T-cell (primary cell): ENCODE data around the gene BRWD1. TPM values are rescaled to one million over a fixed set of nuclear protein-coding genes. Genes with fewer than 3 reads are reported as not detected.

ENCODE experiments used
- ATAC-seq, 4 experiments: fragments of 200-7000 bp in 3 of 4; fragments of 150-1000 bp in 1 of 4; cut with Tn5 transposase; replicated peaks in 1 of 4; 1 replicate in 3 of 4; 2 replicates in 1 of 4; pipeline ENCODE4 v1.10.0; 2021; ENCODE audit warnings: moderate library complexity in 3 of 4, mild to moderate bottlenecking in 2 of 4, moderate number of reproducible peaks in 1 of 4
- CTCF ChIA-PET, 2 donors: fragments of 300-600 bp; sonication (Branson Sonifier 250); formaldehyde crosslinking; loops; one replicate each; lab custom pipeline; 2022; ENCODE audit warnings: antibody characterized with exemption in 2 of 2; lab: Charles Lee
- POLR2A ChIA-PET, 2 donors: fragments of 300-600 bp; sonication (Branson Sonifier 250); formaldehyde crosslinking; loops; one replicate each; lab custom pipeline; 2022; ENCODE audit warnings: antibody characterized with exemption in 2 of 2; lab: Charles Lee
- DNase-seq, 35 experiments: peaks; one replicate each; pipeline versions ENCODE4 v3.0.0 to v3.0.0-alpha.2; 2013 to 2023
- H3K27ac ChIP-seq: one replicate; pipeline ENCODE4 v1.5.1; 2013; ENCODE audit warnings: low read length
- H3K27me3 ChIP-seq, 2 experiments: replicated peaks in 1 of 2; 1 replicate in 1 of 2; 2 replicates in 1 of 2; pipeline versions ENCODE4 v1.6.1 to v1.7.0; 2013; ENCODE audit warnings: low read length in 1 of 2, mixed read lengths in 1 of 2; ENCODE audit not compliant: control insufficient read depth in 2 of 2, insufficient read depth in 2 of 2; ENCODE audit errors: extremely low read depth in 1 of 2
- H3K36me3 ChIP-seq, 2 donors: 1 replicate in 1 of 2; 2 replicates in 1 of 2; pipeline versions ENCODE4 v1.6.1 to v1.7.0; 2013; ENCODE audit warnings: low read length in 1 of 2; ENCODE audit not compliant: control insufficient read depth in 2 of 2, insufficient read depth in 1 of 2; ENCODE audit errors: extremely low read depth in 1 of 2
- H3K4me1 ChIP-seq, 2 experiments: 1 replicate in 1 of 2; 2 replicates in 1 of 2; pipeline versions ENCODE4 v1.6.1 to v1.7.0; 2013; ENCODE audit warnings: low read length in 2 of 2, mixed read lengths in 1 of 2; ENCODE audit not compliant: insufficient read depth in 2 of 2, control insufficient read depth in 1 of 2; ENCODE audit errors: extremely low read depth in 1 of 2
- H3K4me3 ChIP-seq, 2 donors: 1 replicate in 1 of 2; 2 replicates in 1 of 2; pipeline versions ENCODE4 v1.5.1 to v1.7.0; 2013; ENCODE audit warnings: mild to moderate bottlenecking in 2 of 2, low read length in 1 of 2, moderate library complexity in 1 of 2; ENCODE audit not compliant: control insufficient read depth in 1 of 2; ENCODE audit errors: extremely low read depth in 1 of 2
- H3K9me3 ChIP-seq: 2 replicates; pipeline ENCODE4 v1.7.0; 2013
- H3K27ac Mint-ChIP-seq, 2 donors: one replicate each; pipeline ENCODE4 v1.8.0; 2020 to 2021; ENCODE audit warnings: mild to moderate bottlenecking in 2 of 2, mixed read lengths in 2 of 2
- H3K27me3 Mint-ChIP-seq, 2 donors: one replicate each; pipeline ENCODE4 v1.8.0; 2021 to 2022; ENCODE audit warnings: mixed read lengths in 2 of 2
- H3K36me3 Mint-ChIP-seq: one replicate; pipeline ENCODE4 v1.8.0; 2021; ENCODE audit warnings: mixed read lengths
- H3K4me1 Mint-ChIP-seq, 3 donors: one replicate each; pipeline ENCODE4 v1.8.0; 2020 to 2022; ENCODE audit warnings: mixed read lengths in 3 of 3, mild to moderate bottlenecking in 1 of 3
- H3K4me3 Mint-ChIP-seq, 3 donors: one replicate each; pipeline ENCODE4 v1.8.0; 2020 to 2022; ENCODE audit warnings: mild to moderate bottlenecking in 3 of 3, mixed read lengths in 3 of 3, moderate library complexity in 3 of 3
- H3K9me3 Mint-ChIP-seq, 3 donors: one replicate each; pipeline ENCODE4 v1.8.0; 2020 to 2022; ENCODE audit warnings: mixed read lengths in 3 of 3
- WGBS: methylation state at CpG from one replicate; pipeline ENCODE4 v1.1.5; 2013; ENCODE audit warnings: missing lambda C conversion rate; ENCODE audit not compliant: insufficient coverage; 5-methylcytosine and 5-hydroxymethylcytosine counted together
- total RNA-seq, 35 experiments: library from RNA in 6 of 35; stranded (reverse) in 6 of 35; fragments of 120-200 nt in 1 of 35; gene quantifications; one replicate each; pipeline versions ENCODE4 v1.2.1 to v1.2.4 and lab custom pipeline; 2013 to 2026

Gene BRWD1
- total RNA-seq, 5 donors from 2014 or later (not counting 1 experiment from before 2014, with no cell fraction given) = 70.2 to 86.3 (median 75.2) TPM

DNA sequence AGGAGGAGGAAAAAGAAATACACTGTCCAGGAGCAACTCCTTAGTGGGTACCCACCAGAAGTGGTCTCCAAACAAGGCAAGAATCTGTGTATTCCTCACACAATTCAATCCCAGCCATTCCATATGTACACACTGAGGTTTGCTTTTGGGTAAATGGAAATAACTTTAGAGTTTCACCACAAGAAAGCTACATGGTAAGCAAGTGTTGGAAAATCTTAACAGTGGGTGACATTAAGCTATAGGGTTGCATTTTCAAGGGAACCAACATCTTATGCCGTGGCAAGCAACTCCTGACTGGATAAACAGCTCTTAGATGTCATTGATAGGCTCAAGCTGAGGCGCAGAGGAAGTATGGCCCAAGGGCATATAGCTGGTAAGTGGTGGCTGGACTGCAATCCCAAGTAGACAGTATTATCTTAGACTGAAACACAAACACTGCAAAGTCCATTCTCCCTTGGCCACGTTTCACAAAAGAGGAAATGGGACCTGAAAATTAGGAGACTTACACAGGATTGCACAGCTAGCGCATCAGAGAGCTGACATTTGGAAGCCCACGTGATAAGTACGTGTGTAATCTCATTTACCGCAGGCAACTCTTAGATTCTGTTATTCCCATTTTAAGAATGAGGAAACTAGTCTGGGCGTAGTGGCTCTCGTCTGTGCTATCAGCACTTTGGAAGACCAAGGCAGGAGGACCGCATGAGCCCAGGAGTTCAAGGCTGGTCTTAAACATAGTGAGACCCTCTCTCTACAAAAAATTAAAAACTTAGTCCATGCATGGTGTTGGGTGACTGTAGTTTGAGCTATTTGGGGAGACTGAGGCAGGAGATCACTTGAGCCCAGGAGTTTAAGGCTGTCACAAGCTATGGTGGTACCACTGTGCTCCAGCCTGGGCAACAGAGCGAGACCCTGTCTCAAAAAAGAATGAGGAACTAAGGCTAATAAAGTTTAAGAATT lies 4.0 kb upstream of the BRWD1 start:
- Mint-ChIP-seq H3K27ac (peak overlapping the region; percentile 53 to 68), H3K27me3 (no peaks in the 10 kb centered on the region), H3K4me1 (peaks cover 16 to 31% (median 21%) of the 10 kb centered on the region in 3 donors), H3K9me3 (no peaks in the 10 kb centered on the region), H3K4me3 (no peak overlapping the region), H3K36me3 (no peaks in the 10 kb centered on the region)
- Histone ChIP-seq H3K27me3 (peaks cover 0 to 2% of the 10 kb centered on the region in 2 experiments), H3K4me1 (peaks cover 4 to 9% of the 10 kb centered on the region in 2 experiments), H3K4me3 (no peak overlapping the region), H3K9me3 (no peaks in the 10 kb centered on the region), H3K36me3 (no peaks in the 10 kb centered on the region), H3K27ac (no peak overlapping the region)
- no peak for DNase-seq
- CTCF ChIA-PET = interaction anchor here in 1 of 2 donors (1.2 kb wide), 1 partner anchor 30 kb away, joined by 3 read pairs; no protein-coding TSS in a partner anchor
- 74% methylated on average over 6 of the region's 11 CpGs for WGBS
- no peak for ATAC-seq
- POLR2A ChIA-PET = interaction anchor here (0.5 to 0.6 kb wide), 2 partner anchors 77 kb away, joined by 3 to 4 read pairs; no protein-coding TSS in a partner anchor

DNA sequence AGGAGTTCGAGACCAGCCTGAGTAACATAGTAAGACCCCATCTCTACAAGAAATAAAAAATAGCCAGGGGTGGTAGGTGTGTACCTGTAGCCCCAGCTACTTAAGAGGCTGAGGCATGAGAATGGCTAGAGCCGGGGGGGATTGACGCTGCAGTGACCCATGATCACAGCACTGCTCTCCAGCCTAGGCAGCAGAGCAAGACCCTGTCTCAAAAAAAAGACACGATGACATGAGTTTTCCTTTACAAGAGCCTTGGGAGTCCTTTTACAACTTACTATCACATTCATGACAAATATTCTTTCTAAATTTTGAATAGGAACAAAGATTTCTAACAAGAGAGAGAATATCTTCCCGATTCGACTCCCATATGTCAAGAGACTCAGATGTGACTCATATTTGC lies 3.3 kb upstream of the BRWD1 start:
- Histone ChIP-seq H3K27me3 (peaks cover 0 to 2% of the 10 kb centered on the region in 2 experiments), H3K4me3 (no peak overlapping the region), H3K36me3 (no peaks in the 10 kb centered on the region), H3K4me1 (peaks cover 9% of the 10 kb centered on the region in 2 experiments), H3K27ac (no peak overlapping the region), H3K9me3 (no peaks in the 10 kb centered on the region)
- H3K27ac Mint-ChIP-seq = peak overlapping the region in 1 of 2 donors; percentile 68
- ATAC-seq (no peak), DNase-seq (no peak)
- H3K4me1 Mint-ChIP-seq = peaks cover 22 to 37% (median 28%) of the 10 kb centered on the region in 3 donors
- POLR2A ChIA-PET = no interaction called here
- H3K9me3 Mint-ChIP-seq = no peaks in the 10 kb centered on the region
- CTCF ChIA-PET = interaction anchor here in 1 of 2 donors (0.5 kb wide), 1 partner anchor 40 kb away, joined by 3 read pairs; no protein-coding TSS in a partner anchor
- H3K36me3 Mint-ChIP-seq = peaks cover 6% of the 10 kb centered on the region
- no CpG with 5 or more reads among the region's 6 CpGs for WGBS
- H3K4me3 Mint-ChIP-seq = no peak overlapping the region
- no peaks in the 10 kb centered on the region for H3K27me3 Mint-ChIP-seq

DNA sequence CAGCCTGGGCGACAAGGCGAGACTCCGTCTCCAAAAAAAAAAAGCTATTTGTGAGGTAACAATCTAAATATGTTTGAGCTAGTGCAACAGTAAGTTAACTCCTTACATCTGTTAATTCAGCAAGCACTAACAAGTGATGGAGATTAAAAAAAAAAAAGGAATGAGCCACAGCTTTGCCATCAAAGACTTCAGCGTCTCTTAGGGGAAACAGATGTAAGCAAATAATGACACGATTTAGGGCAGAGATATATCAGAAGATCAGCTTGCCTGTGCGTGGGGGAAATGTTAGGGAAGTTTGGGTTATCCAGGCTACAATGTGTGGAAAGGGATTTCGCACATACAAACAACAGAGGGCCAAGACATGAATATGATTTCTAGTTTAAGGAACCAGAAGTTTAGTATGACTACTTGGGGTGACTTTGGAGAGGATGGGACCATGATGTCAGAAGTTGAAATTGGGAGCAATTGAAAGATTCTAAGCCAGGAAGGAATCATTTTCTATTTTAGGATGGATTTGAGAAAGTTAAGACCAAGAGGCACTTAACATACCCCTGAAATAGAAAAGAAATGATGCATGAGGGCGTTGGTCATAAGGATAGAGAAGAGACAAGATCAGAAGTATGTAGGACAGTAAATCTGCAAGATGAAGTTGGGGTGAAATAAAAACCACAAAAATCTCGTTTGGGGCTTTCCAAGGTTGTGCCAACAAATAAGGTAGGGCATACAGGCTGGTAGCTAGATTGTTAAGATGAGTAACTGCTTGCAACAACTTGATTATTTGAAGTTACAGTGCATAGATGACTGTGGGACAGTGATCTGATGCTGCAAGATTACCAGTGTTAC lies 2.4 kb upstream of the BRWD1 start:
- Mint-ChIP-seq H3K27me3 (no peaks in the 10 kb centered on the region), H3K27ac (peak overlapping the region; percentile 47 to 50), H3K36me3 (peaks cover 11% of the 10 kb centered on the region), H3K9me3 (no peaks in the 10 kb centered on the region), H3K4me1 (peaks cover 30 to 44% (median 37%) of the 10 kb centered on the region in 3 donors), H3K4me3 (peak overlapping the region in 1 of 3 donors; percentile 18)
- POLR2A ChIA-PET = interaction anchor here (0.6 to 1.1 kb wide), 3 partner anchors 31 to 65 kb away, joined by 3 to 7 read pairs (median 3); no protein-coding TSS in a partner anchor
- H3K4me1 ChIP-seq = peaks cover 12 to 13% of the 10 kb centered on the region in 2 experiments
- H3K4me3 ChIP-seq = no peak overlapping the region
- no peak overlapping the region for H3K27ac ChIP-seq
- CTCF ChIA-PET = interaction anchor here (0.5 to 0.6 kb wide), 2 partner anchors 40 to 41 kb away, joined by 3 to 5 read pairs; no protein-coding TSS in a partner anchor
- H3K36me3 ChIP-seq = peaks cover 0 to 2% of the 10 kb centered on the region in 2 donors
- DNase-seq (peak in 2 of 35 experiments; percentile 9 to 58), ATAC-seq (no peak)
- H3K27me3 ChIP-seq = peaks cover 0 to 2% of the 10 kb centered on the region in 2 experiments
- 39% methylated on average over 6 of the region's 9 CpGs for WGBS
- H3K9me3 ChIP-seq = no peaks in the 10 kb centered on the region

DNA sequence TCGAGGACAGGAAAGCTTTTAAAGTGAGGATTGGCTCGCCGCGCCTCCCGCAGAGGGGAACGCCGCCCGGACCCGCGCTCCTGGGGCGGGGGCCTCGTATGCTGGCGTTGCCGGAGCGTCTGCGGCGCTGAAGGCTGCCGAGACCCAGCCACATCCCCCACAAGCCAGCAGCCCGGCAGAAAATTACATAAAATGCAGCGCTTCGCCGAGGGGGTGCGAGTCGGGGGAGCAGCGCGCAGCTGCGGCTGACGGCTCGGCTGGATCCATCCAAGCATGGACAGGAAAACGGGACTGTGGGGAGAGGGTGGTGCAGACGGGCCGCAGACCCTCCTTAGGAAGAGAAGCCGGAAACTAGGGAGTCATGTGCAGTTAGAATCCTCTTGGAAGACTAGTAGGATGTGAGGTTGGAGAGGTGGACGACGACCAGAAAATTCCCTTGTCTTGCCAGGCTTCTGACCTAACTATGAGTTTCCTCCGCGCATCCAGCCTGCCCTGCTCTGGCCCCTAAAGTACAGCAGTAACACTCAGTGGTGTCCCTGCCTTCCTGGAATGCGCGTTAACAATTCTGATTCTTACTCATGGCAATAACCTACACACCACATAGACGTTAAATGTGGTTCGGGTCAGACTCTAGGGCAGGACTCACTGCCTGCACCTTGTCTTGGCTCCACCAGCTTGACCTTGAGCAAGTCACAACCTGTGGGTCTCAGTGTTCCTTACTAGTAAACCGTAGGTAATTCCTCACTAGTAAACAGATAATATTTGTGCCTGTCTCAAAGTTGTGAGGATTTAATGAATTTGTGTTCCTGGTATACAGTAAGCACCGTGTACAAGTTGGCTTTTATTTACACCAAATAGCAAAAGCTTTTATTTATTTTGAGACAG lies 953 bp upstream of the BRWD1 start:
- Mint-ChIP-seq H3K4me3 (peak overlapping the region; percentile 88 to 90 (median 90)), H3K4me1 (peaks cover 38 to 52% (median 48%) of the 10 kb centered on the region in 3 donors), H3K9me3 (no peaks in the 10 kb centered on the region), H3K36me3 (peaks cover 11% of the 10 kb centered on the region), H3K27ac (peak overlapping the region; percentile 91), H3K27me3 (no peaks in the 10 kb centered on the region)
- H3K27me3 ChIP-seq = no peaks in the 10 kb centered on the region
- POLR2A ChIA-PET = interaction anchor here (0.6 to 1.1 kb wide), 4 partner anchors 13 to 39 kb away, joined by 3 to 7 read pairs (median 3); no protein-coding TSS in a partner anchor
- peak in 33 of 35 experiments; percentile 6 to 66 (median 43) for DNase-seq
- peak overlapping the region; percentile 82 to 83 for H3K4me3 ChIP-seq
- H3K9me3 ChIP-seq = no peaks in the 10 kb centered on the region
- peak overlapping the region; percentile 50 for H3K27ac ChIP-seq
- ATAC-seq = peak; percentile 8 to 26 (median 21)
- WGBS = under 1% methylated on average over 33 of the region's 43 CpGs
- H3K4me1 ChIP-seq = peaks cover 13 to 17% of the 10 kb centered on the region in 2 experiments
- CTCF ChIA-PET = interaction anchor here in 1 of 2 donors (1.4 kb wide), 1 partner anchor 74 kb away, joined by 3 read pairs; no protein-coding TSS in a partner anchor
- H3K36me3 ChIP-seq = peaks cover 3 to 8% of the 10 kb centered on the region in 2 donors

DNA sequence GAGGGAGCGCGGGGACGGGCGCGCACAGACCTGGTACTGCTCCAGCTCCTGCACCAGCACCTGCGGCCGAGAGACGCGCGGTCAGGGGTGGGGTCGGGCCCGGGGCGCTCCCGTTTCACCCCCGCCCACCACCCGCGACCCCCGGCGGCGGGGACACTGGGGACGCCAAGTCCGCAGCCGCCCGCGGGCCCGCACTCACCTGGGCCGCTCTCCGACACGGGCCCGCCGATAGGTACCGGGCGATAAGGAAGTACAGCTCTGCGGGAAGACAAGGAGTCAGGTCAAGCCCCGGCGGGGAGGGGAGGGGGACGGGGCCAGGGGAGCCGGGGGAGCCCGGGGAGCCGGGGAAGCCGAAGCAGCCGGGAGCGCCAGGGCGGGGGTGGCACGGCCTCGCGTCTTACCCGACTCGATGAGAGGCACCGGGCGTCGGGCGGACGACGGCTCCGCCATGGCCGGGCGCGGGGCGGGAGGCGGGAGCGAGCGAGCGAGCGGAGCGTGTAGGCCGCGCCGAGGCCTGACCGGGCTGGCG lies 326 bp downstream of the BRWD1 start:
- ATAC-seq (peak; percentile 11 to 25 (median 18)), DNase-seq (peak in 19 of 35 experiments; percentile 1 to 51 (median 16))
- Histone ChIP-seq H3K9me3 (no peaks in the 10 kb centered on the region), H3K27me3 (no peaks in the 10 kb centered on the region), H3K36me3 (peaks cover 6 to 14% of the 10 kb centered on the region in 2 donors), H3K27ac (peak overlapping the region; percentile 18), H3K4me1 (peaks cover 13 to 26% of the 10 kb centered on the region in 2 experiments), H3K4me3 (peak overlapping the region; percentile 82 to 83)
- ChIA-PET CTCF (interaction anchor here (0.6 to 1.6 kb wide), 4 partner anchors 9 to 74 kb away, joined by 3 to 12 read pairs (median 6); no protein-coding TSS in a partner anchor), POLR2A (interaction anchor here (0.6 to 2.1 kb wide), 9 partner anchors 11 to 1750 kb away, joined by 3 to 15 read pairs (median 3); partner anchors contain the start of gene HMGN1 (in 1 of the 2))
- H3K36me3 Mint-ChIP-seq = peaks cover 15% of the 10 kb centered on the region
- peaks cover 50 to 59% (median 57%) of the 10 kb centered on the region in 3 donors for H3K4me1 Mint-ChIP-seq
- H3K9me3 Mint-ChIP-seq = no peaks in the 10 kb centered on the region
- under 1% methylated on average over 61 of the region's 71 CpGs for WGBS
- H3K27me3 Mint-ChIP-seq = no peaks in the 10 kb centered on the region
- peak overlapping the region; percentile 78 to 96 for H3K27ac Mint-ChIP-seq
- H3K4me3 Mint-ChIP-seq = peak overlapping the region; percentile 88 to 90 (median 90)
